ENCODE measurements around the gene KLF11. TPM values are rescaled to one million over a fixed set of nuclear protein-coding genes. Genes with fewer than 3 reads are reported as not detected.
"Not testable (repeated sequence)": the region's sequence is repeated elsewhere in the genome, so short reads cannot be mapped to it uniquely, and the experiment has no call there.

The KLF11 gene
- total RNA-seq, 1 experiment from 2014 or later, result 3.9 TPM

DNA sequence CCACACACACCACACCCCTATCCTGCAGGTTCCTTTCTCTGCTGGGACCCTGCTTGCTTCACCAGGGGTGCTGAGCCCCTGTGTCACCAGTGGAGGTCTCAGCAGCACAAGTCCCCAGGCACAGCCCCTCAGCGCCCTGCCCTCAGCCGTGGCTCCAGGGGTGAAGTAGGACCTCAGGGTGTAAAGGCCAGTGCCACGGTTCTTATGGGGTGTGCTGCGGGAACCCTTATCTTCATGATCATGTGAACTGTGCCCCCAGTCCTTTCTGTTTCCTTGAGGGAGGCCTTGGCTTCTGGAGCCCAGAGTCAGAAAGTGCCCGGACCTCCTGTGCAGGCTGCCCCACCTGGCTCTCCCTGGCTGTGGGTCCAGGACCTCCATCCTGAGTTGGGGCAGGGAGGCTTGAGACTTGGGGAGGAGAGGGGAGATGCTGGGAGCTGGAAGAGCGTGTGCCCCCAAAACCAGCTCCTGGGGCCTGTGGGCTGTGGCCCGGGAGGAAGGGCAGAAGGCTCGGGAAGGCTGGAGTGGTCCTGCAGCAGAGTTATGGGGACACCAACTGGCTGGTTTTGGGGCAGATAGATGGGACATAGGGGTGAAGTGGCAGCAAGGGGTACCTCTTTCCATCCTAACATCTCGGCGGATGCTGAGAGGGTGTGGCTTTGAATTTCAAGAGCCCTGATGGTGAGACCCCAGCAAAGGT lies 20.2 kb upstream of the KLF11 start:
- no peak for DNase-seq (ENCODE audit: low read depth)

DNA sequence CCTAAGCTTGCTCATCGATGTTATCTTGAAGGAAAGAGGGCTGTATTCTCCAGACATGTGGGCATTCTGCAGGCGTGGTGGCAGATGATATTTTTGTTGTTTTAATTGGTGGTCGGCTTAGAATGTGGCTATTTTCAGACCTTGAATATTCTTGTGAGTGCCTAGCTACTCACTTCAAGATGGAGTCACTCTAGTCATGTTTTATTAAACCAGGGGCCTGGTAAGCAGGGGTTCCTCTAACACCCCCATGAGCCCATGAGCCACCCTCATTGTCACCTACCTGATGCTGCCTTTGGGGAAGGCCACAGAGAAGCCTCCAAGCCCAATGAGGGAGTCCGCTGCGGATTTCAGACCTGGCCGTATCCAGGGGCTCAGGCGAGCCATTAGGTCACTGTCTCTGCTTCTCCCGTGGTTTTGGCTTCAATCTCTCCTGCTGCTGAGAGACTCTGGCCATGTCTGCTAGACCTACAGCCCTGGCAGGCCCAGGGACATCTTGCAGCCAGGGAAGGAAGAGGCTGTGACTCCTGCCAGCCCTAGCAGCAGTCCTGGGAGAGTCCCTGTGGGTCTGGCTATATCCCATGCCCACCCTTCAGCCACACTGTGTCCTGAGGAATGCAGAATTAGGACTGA lies 16.3 kb upstream of the KLF11 start:
- DNase-seq (ENCODE audit: low read depth), result no peak

DNA sequence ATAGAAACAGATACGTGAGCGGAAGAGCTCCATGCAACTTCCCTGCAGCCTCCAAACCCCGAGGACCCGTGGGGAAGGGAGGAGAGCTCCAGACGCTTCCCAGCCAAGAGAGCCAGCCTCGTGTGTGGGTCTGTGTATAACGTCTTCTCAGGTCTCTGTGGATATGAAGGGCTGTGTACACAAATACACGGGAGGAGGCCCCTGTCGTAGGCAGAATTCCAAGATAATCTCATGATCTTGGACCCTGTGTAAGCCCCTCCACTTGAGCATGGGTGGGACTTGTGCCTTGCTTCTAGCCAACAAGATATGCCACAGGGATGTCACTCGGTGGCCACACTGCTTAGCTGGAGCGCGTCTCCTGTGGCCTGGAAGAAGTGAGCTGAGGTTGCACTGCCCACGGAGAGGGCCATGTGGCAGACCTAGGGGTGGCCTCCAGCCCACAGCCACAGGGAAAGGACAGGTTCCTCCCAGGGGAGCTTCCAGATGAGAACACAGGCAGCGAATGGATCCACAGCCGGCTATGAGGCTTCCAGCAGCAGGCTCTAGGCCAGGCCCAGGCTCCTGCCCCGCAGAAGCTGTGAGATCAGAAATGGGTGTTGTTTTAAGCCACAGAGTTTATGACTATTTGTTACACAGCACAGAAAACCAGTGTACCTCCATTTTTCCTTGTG lies 15.6 kb upstream of the KLF11 start:
- DNase-seq (ENCODE audit: low read depth), result no peak

GRCh38 chr2:10028407-10028987 lies 14.9 kb upstream of the KLF11 start:
- no peak for DNase-seq (ENCODE audit: low read depth)

DNA sequence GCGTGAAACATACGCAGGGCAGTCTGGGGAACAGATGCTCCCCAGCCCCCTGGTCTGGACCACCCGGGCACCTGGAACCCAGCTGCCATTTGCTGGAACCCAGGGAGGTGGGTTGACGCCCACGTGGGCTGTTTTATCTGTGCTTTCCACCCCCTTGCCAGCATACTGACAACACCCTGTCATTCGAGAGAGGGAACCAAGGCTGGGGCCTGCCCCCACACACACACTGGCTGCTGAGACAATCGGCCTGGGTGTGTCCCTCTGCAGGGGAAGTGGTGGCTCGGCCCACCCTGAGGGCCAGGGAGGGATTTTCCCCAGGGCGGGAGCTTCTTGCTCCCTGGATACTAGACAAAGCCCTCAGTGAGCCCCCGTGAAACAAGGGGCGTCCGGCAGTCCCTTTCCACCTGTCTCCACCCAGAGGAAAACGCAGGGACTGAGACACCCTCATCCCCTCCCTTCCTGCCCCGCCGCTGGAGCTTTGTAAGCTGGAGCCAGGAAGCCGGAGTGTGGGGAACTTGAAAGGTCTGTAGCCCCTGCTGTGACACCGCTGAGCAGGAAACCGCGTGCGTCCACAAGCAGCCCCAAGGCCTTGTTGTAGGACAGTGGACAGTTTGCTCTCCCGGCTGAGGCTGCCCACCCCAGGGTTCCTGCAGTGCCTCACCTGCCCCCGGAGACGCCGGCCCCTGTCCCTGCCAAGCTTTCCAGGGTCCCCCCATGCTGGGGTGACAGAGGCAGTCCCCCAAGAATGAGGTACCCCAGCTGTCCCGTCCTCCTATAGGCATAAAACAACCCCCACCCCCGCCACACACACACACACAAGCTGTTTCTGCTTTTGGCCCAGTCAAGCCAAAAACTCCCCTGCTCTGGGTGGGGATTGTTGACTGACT lies 14.1 kb upstream of the KLF11 start:
- peak; percentile 75 for DNase-seq (ENCODE audit: low read depth)

DNA sequence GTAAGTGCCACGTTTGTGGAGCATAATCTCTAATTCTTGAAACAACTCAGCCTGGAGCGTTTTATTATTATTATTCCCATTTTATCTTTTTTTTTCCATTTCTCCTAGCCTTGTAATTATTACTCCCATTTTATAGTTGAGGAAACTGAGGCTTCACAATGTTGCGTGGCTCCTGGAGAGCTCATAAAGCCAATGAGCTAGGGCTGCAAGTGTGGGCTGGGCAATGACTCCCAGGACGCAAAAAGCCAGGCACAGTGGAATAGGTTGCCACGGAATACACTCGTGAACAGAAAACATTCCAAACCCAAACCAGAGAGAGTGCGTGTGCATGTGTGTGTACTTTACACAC lies 13.5 kb upstream of the KLF11 start:
- DNase-seq (ENCODE audit: low read depth), result no peak

DNA sequence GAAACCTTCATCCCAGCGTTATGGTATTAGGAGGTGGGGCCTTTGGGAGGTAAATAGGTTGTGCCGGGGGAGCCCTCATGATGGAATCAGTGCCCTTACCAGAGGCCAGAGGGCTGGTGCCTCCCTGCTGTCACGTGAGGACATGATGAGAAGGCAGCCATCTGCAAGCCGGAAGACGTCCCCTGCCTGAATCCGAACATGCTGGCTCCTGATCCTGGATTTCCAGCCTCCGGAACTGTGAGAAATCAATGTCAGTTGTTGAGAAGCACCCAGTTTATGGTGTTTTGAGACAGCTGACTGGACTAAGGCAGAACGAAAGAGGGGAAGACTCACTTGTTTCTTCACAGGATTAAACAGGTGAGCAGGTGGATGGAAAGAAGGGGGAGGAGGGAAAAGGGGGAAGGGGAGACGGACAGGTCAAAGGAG lies 13.0 kb upstream of the KLF11 start:
- no peak for DNase-seq (ENCODE audit: low read depth)

GRCh38 chr2:10030798-10031197 lies 12.6 kb upstream of the KLF11 start:
- not testable (repeated sequence) for DNase-seq (ENCODE audit: low read depth)

- no peak for DNase-seq (ENCODE audit: low read depth)
Measured at GRCh38 chr2:10031886-10032745, 11.2 kb upstream of the KLF11 start.

- DNase-seq (ENCODE audit: low read depth), result no peak
Measured at GRCh38 chr2:10032746-10033105, 10.6 kb upstream of the KLF11 start.

- no peak for DNase-seq (ENCODE audit: low read depth)
Measured at GRCh38 chr2:10033251-10034006, 9.9 kb upstream of the KLF11 start.

DNA sequence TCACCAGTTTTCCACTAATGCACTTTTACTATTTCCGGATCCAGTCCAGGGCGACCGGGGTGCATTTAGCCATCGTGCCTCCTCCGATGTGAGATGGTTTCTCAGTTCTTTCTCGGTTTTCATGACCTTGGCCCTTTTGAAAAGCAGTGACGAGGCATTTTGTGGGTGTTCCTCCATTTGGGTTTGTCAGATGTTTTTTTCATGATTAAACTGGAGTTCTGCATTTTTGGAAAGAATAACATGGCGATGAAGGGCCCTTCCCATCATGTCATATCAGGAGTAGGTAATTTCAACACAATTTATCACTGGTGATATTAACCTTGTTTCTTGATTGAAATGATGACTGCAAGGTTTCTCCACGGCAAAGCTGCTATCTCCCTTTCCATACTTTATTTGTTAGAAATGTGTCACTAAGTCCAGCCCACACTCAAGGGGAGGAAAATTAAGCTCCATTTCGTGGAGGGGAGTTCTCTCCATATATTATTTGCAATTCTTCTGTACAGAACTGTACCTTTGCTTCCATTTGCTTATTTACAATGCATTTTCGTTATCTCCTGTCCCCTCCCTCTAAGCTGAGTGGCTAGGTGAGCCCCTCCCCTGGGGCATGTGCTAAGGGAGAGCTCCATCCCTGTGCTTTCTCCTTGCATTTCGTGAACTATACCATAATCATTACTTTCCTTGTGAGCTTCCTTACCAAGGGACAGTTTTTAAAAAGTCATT lies 8.9 kb upstream of the KLF11 start:
- no peak for DNase-seq (ENCODE audit: low read depth)

- no peak for DNase-seq (ENCODE audit: low read depth)
Measured at GRCh38 chr2:10035053-10035422, 8.3 kb upstream of the KLF11 start.

GRCh38 chr2:10035633-10036032 lies 7.7 kb upstream of the KLF11 start:
- DNase-seq (ENCODE audit: low read depth), result no peak

DNA sequence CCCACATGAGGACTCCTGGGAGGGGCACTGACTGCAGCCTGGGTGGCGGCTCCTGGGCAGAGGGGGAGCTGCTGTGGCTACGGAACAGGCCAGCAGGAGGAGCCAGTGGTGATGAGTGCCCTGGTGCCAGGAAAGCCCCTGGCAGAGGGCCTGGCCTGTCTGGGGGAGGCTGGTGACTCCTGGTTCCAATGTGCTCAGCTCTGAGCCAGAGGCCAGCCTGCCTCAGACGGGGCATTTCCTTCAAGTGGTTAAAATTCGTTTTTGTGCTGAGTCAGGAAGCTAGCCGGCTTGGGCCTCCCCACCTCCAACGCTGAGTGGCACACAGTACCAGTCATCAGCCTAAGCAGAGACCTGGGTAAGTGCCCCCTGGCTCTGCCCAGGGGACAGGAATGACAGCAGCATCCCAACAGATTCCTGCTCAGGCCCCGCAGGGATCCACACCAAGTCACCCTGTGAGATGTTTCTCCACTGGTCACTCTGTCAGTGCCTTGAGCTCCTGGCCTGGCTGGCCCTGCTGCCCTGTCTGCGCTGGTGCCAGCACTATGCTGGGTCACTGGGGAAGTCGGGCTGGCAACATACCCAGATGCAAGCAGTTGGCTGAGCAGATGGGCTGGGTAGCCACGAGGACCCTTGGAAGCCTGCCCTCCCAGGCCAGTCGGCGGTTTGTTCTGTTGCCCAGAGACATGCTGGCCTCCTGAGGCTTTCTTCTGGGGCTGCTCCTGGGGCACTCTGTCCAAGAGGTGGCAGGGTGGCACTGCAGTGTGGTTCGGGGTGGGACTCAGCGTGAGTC lies 7.1 kb upstream of the KLF11 start:
- peak; percentile 93 for DNase-seq (ENCODE audit: low read depth)

GRCh38 chr2:10038123-10038522 lies 5.2 kb upstream of the KLF11 start:
- DNase-seq (ENCODE audit: low read depth), result no peak

DNA sequence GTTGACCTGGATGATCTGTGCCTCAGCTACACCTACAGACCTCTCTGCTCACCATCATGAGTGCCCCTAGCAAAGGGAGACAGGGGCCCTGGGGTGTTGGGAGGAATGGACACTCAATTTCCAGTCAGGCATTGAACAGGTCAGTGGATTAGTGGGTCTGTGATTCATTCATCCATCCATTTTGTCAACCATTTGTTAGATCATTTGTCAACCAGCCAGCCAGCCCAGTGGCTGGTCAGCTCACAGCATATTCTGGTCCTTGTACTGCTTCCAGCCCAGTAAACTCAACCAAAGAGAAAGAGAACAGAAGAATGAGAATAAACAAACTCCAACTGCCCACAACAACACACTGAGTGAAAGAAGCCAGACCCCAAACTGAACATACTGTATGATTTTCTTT lies 4.6 kb upstream of the KLF11 start:
- DNase-seq (ENCODE audit: low read depth), result no peak

DNA sequence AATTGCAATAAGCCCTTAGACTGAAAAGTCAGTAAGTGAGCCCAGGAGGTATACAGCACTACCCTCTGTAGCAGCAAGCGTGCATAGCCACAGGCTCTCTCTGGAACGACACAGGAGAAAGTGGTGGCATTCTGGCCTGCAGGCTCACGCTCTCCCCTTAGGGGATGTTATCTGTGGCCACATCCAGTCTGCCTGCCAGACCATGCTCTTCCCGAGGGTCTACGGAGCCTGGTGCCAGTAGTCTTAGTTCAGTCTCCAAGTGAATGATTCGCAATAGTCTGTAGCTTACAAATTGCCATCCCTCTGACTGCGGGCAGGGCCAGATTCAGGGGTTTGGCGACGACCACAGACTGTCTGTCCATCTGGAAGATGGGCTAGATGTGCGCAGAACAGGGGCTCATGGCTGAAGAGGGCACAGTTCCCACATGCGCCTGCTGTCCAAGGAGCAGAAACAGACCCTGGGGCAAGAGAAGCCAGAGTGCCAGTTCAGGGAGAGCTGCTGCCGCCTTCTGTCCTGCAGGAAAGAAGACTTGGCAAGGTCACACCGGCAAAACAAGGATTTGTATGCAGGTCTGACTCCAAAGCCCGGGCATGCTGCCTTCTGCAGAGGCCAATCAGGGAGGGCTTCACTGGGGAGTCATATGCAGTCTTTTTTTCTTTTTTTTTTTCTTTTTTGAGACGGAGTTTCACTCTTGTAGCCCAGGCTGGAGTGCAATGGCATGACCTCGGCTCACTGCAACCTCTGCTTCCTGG lies 3.5 kb upstream of the KLF11 start:
- DNase-seq (ENCODE audit: low read depth), result no peak

Data from Daoy (cell line).